K562 (cell line): ENCODE data around the gene MED13L.

Source experiments
- ELK1 ChIP-seq: sonication (generic); formaldehyde crosslinking; IDR thresholded peaks from 2 replicates; pipeline ENCODE4 v1.8.1; 2022; ENCODE audit warnings: missing genetic modification reagents
- ESRRB ChIP-seq: fragments of 250-450 bp; sonication (Bioruptor Pico); IDR thresholded peaks from 2 replicates; pipeline ENCODE4 v1.5.0; 2020; ENCODE audit warnings: mild to moderate bottlenecking, moderate library complexity, borderline replicate concordance
- GABPA ChIP-seq: fragments of 200-800 bp; sonication (Bioruptor generic); conservative IDR thresholded peaks from 2 replicates; pipeline ENCODE4 v1.6.1; 2016; ENCODE audit warnings: low read depth, missing genetic modification characterization, missing compliant biosample characterization
- MBD1 ChIP-seq: fragments of 250-450 bp; sonication (Bioruptor Pico); IDR thresholded peaks from 2 replicates; pipeline ENCODE4 v1.8.0; 2022; ENCODE audit warnings: inconsistent platforms
- POLR2AphosphoS5 ChIP-seq: IDR thresholded peaks from 2 replicates; pipeline ENCODE4 v1.6.1; 2011; ENCODE audit warnings: mild to moderate bottlenecking, low read depth, low read length, moderate library complexity; ENCODE audit not compliant: control insufficient read depth, insufficient read depth
- SP1 ChIP-seq: sonication (generic); formaldehyde crosslinking; IDR thresholded peaks from 2 replicates; pipeline ENCODE4 v1.8.1; 2022; ENCODE audit warnings: mild to moderate bottlenecking, missing genetic modification reagents
- TRIM24 ChIP-seq, 2 experiments: fragments of 450-650 bp; IDR thresholded peaks; 2 replicates each; pipeline ENCODE4 v1.6.1; 2016
- ZBTB26 ChIP-seq: fragments of 450-650 bp; formaldehyde crosslinking; IDR thresholded peaks from 2 replicates; pipeline ENCODE4 v1.4.0; 2022; ENCODE audit warnings: missing genetic modification characterization

- TF ChIP-seq MBD1 (CRISPR knock-in tag) (no peak), ESRRB (no peak), ELK1 (CRISPR knock-in tag) (no peak), POLR2AphosphoS5 (no peak), ZBTB26 (CRISPR knock-in tag) (no peak), TRIM24 (IDR thresholded peaks at IDR 0.05) (no peak), GABPA (no peak), SP1 (CRISPR knock-in tag) (no peak)
These were observed 278.6 kb downstream of the MED13L start for GRCh38 chr12:115998794-115999478.
